H1 (cell line): Measurements from ENCODE around the gene LCN10. TPM values are rescaled to one million over a fixed set of nuclear protein-coding genes. Genes with fewer than 3 reads are reported as not detected.

Source experiments
- CTCF ChIA-PET: fragments of 300-600 bp; sonication (Branson Sonifier 250); formaldehyde crosslinking; loops from one replicate; lab custom pipeline; 2021; ENCODE audit not compliant: partially characterized antibody; lab: Charles Lee
- POLR2A ChIA-PET: fragments of 300-600 bp; sonication (Branson Sonifier 250); formaldehyde crosslinking; loops from one replicate; lab custom pipeline; 2021; ENCODE audit warnings: inconsistent platforms; ENCODE audit not compliant: partially characterized antibody; lab: Charles Lee
- DNase-seq, 2 experiments: peaks; one replicate each; pipeline versions ENCODE4 v3.0.0 to v3.0.0-alpha.2; 2010 to 2022; ENCODE audit warnings: low spot score in 2 of 2, low read depth in 1 of 2, mixed read lengths in 1 of 2
- FAIRE-seq: peaks from 2 replicates; lab custom pipeline; 2011; peaks lifted over from hg19 to GRCh38; lab: Jason Lieb, UNC
- H2AFZ ChIP-seq: 2 replicates; pipeline ENCODE4 v1.8.1; 2012; ENCODE audit warnings: low read length, inconsistent platforms
- H2AK5ac ChIP-seq: 2 replicates; pipeline ENCODE4 v1.6.1; 2013; ENCODE audit warnings: low read depth, low read length
- H2BK120ac ChIP-seq: replicated peaks from 2 replicates; pipeline ENCODE3; 2013; ENCODE audit warnings: low read depth, low read length, inconsistent platforms
- H2BK12ac ChIP-seq: 2 replicates; pipeline ENCODE4 v1.6.1; 2013; ENCODE audit warnings: low read depth, low read length
- H2BK15ac ChIP-seq: 2 replicates; pipeline ENCODE4 v1.6.1; 2013; ENCODE audit warnings: low read length
- H2BK20ac ChIP-seq: 2 replicates; pipeline ENCODE4 v1.6.1; 2013; ENCODE audit warnings: low read length
- H2BK5ac ChIP-seq: 2 replicates; pipeline ENCODE4 v1.6.1; 2013; ENCODE audit warnings: low read depth, low read length
- H3K14ac ChIP-seq: 2 replicates; pipeline ENCODE4 v1.6.1; 2013; ENCODE audit warnings: inconsistent platforms; ENCODE audit not compliant: insufficient read length
- H3K18ac ChIP-seq: 2 replicates; pipeline ENCODE4 v1.6.1; 2013; ENCODE audit warnings: low read length; ENCODE audit errors: extremely low read depth
- H3K23ac ChIP-seq: 2 replicates; pipeline ENCODE4 v1.6.1; 2013; ENCODE audit warnings: inconsistent platforms; ENCODE audit not compliant: insufficient read length
- H3K23me2 ChIP-seq: 2 replicates; pipeline ENCODE4 v1.6.1; 2013; ENCODE audit warnings: low read depth, low read length
- H3K27ac ChIP-seq: 2 replicates; pipeline ENCODE4 v1.6.1; 2011; ENCODE audit warnings: low read depth, low read length, inconsistent platforms
- H3K27me3 ChIP-seq, 4 experiments: replicated peaks in 1 of 4; 1 replicate in 1 of 4; 2 replicates in 3 of 4; pipeline versions ENCODE4 v1.6.1 to v1.8.1; 2011 to 2013; ENCODE audit warnings: low read length in 3 of 4, mild to moderate bottlenecking in 3 of 4, inconsistent platforms in 2 of 4, mixed read lengths in 2 of 4, moderate library complexity in 1 of 4; ENCODE audit not compliant: control insufficient read depth in 3 of 4, insufficient read depth in 3 of 4; ENCODE audit errors: extremely low read depth in 1 of 4
- H3K36me3 ChIP-seq, 4 experiments: 2 replicates each; pipeline versions ENCODE4 v1.6.1 to v1.8.1; 2011 to 2013; ENCODE audit warnings: mild to moderate bottlenecking in 4 of 4, low read length in 3 of 4, moderate library complexity in 2 of 4, control low read depth in 1 of 4, inconsistent platforms in 1 of 4; ENCODE audit not compliant: insufficient read depth in 4 of 4, control insufficient read depth in 2 of 4
- H3K4ac ChIP-seq: replicated peaks from 2 replicates; pipeline ENCODE3; 2013; ENCODE audit warnings: low read length, low read depth, mixed read lengths, inconsistent platforms; ENCODE audit not compliant: insufficient read length
- H3K4me1 ChIP-seq, 4 experiments: replicated peaks in 1 of 4; 1 replicate in 1 of 4; 2 replicates in 3 of 4; pipeline versions ENCODE4 v1.6.1 to v1.8.1; 2011 to 2013; ENCODE audit warnings: low read length in 3 of 4, inconsistent platforms in 2 of 4, mixed read lengths in 1 of 4; ENCODE audit not compliant: insufficient read depth in 4 of 4, control insufficient read depth in 3 of 4
- H3K4me2 ChIP-seq, 2 experiments: 2 replicates each; pipeline versions ENCODE4 v1.6.1 to v1.8.1; 2011 to 2013; ENCODE audit warnings: low read depth in 2 of 2, low read length in 2 of 2, control low read depth in 1 of 2, inconsistent platforms in 1 of 2, mild to moderate bottlenecking in 1 of 2; ENCODE audit not compliant: insufficient read depth in 1 of 2
- H3K4me3 ChIP-seq, 4 experiments: fragments of 200-600, 300-600 bp in 1 of 4; sonication (generic), shearing (Covaris generic), sonication (Bioruptor Twin) in 1 of 4; 2 replicates each; pipeline versions ENCODE4 v1.5.1 to v1.8.1; 2011 to 2016; ENCODE audit warnings: low read length in 4 of 4, low read depth in 3 of 4, control low read depth in 2 of 4, inconsistent platforms in 2 of 4, mild to moderate bottlenecking in 2 of 4, mixed read lengths in 1 of 4, moderate library complexity in 1 of 4; ENCODE audit not compliant: insufficient read depth in 2 of 4; ENCODE audit errors: extremely low read depth in 1 of 4
- H3K56ac ChIP-seq: replicated peaks from 2 replicates; pipeline ENCODE3; 2013; ENCODE audit warnings: low read depth, mild to moderate bottlenecking, mixed read lengths, low read length, inconsistent platforms; ENCODE audit not compliant: insufficient read length
- H3K79me1 ChIP-seq: 2 replicates; pipeline ENCODE4 v1.6.1; 2013; ENCODE audit warnings: low read depth, low read length, control low read depth
- H3K79me2 ChIP-seq, 2 experiments: 2 replicates each; pipeline versions ENCODE4 v1.6.1 to v1.8.1; 2012 to 2013; ENCODE audit warnings: low read length in 2 of 2, mild to moderate bottlenecking in 2 of 2, inconsistent platforms in 1 of 2; ENCODE audit not compliant: insufficient read depth in 2 of 2, control insufficient read depth in 1 of 2
- H3K9ac ChIP-seq, 4 experiments: replicated peaks in 1 of 4; 1 replicate in 1 of 4; 2 replicates in 3 of 4; pipeline versions ENCODE4 v1.6.1 to v1.8.1; 2011 to 2013; ENCODE audit warnings: low read depth in 3 of 4, low read length in 3 of 4, control low read depth in 2 of 4, mild to moderate bottlenecking in 2 of 4, moderate library complexity in 2 of 4, inconsistent platforms in 1 of 4; ENCODE audit errors: extremely low read depth in 1 of 4
- H3K9me3 ChIP-seq, 2 experiments: 2 replicates each; pipeline versions ENCODE4 v1.6.1 to v1.8.1; 2012 to 2013; ENCODE audit warnings: mild to moderate bottlenecking in 2 of 2, moderate library complexity in 2 of 2, control low read depth in 1 of 2, inconsistent platforms in 1 of 2, low read depth in 1 of 2, low read length in 1 of 2, mixed read lengths in 1 of 2; ENCODE audit not compliant: insufficient read depth in 2 of 2
- H4K20me1 ChIP-seq, 2 experiments: replicated peaks in 1 of 2; 2 replicates each; pipeline versions ENCODE3 to v1.8.1; 2011 to 2013; ENCODE audit warnings: inconsistent platforms in 2 of 2, low read length in 2 of 2, mild to moderate bottlenecking in 1 of 2; ENCODE audit not compliant: insufficient read depth in 2 of 2, control insufficient read depth in 1 of 2
- H4K5ac ChIP-seq: 2 replicates; pipeline ENCODE4 v1.6.1; 2013; ENCODE audit warnings: low read length, low read depth, mixed read lengths, inconsistent platforms; ENCODE audit not compliant: insufficient read length
- H4K8ac ChIP-seq: 2 replicates; pipeline ENCODE4 v1.8.0; 2013; ENCODE audit warnings: mild to moderate bottlenecking, moderate library complexity, low read length, inconsistent platforms; ENCODE audit not compliant: insufficient read depth; ENCODE audit errors: extremely low read depth
- H4K91ac ChIP-seq: replicated peaks from 2 replicates; pipeline ENCODE3; 2013; ENCODE audit warnings: low read length, mixed read lengths, inconsistent platforms; ENCODE audit not compliant: insufficient read length
- CBX5 ChIP-seq: fragments of 300-800, 300-1000 bp; sonication (generic); IDR thresholded peaks from 2 replicates; pipeline ENCODE4 v1.7.1; 2016; ENCODE audit warnings: antibody characterized with exemption, low read length, low read depth
- GABPA ChIP-seq: IDR thresholded peaks from 2 replicates; pipeline ENCODE4 v1.6.1; 2011; ENCODE audit warnings: mild to moderate bottlenecking, low read length, moderate library complexity, borderline replicate concordance; ENCODE audit not compliant: insufficient read depth
- KDM1A ChIP-seq: fragments of 200-600, 300-600 bp; sonication (generic); IDR thresholded peaks from 2 replicates; pipeline ENCODE4 v1.7.1; 2016; ENCODE audit warnings: mild to moderate bottlenecking, low read length, borderline replicate concordance
- NANOG ChIP-seq: IDR thresholded peaks from 2 replicates; pipeline ENCODE4 v1.6.1; 2011; ENCODE audit warnings: low read length, low read depth, mild to moderate bottlenecking, inconsistent platforms; ENCODE audit not compliant: insufficient read depth, poor library complexity, severe bottlenecking
- PHF8 ChIP-seq: fragments of 200-600 bp; sonication (generic); conservative IDR thresholded peaks from 2 replicates; pipeline ENCODE4 v1.7.1; 2012; ENCODE audit warnings: low read depth, mild to moderate bottlenecking, inconsistent platforms, low read length, moderate library complexity
- POLR2AphosphoS5 ChIP-seq: IDR thresholded peaks from 2 replicates; pipeline ENCODE4 v1.6.1; 2011; ENCODE audit warnings: low read depth, low read length
- SP2 ChIP-seq: IDR thresholded peaks from 2 replicates; pipeline ENCODE4 v1.6.1; 2012; ENCODE audit warnings: mild to moderate bottlenecking, low read length, inconsistent platforms
- TAF7 ChIP-seq: optimal IDR thresholded peaks from 2 replicates; pipeline ENCODE3; 2011; ENCODE audit warnings: low read depth, mild to moderate bottlenecking, inconsistent platforms, low read length, moderate library complexity, borderline replicate concordance
- WGBS, 2 experiments: shearing (Covaris generic) in 1 of 2; methylation state at CpG; one replicate each; pipeline versions ENCODE4 v1.1.6 to v1.1.7; 2013 to 2015; ENCODE audit warnings: low lambda C conversion rate in 2 of 2, mixed read lengths in 2 of 2, inconsistent platforms in 1 of 2, low coverage in 1 of 2, missing lambda C conversion rate in 1 of 2; ENCODE audit not compliant: insufficient replicate concordance in 2 of 2, insufficient coverage in 1 of 2, insufficient read length in 1 of 2; ENCODE audit errors: extremely low coverage in 1 of 2, missing lambda C conversion rate in 1 of 2; 5-methylcytosine and 5-hydroxymethylcytosine counted together
- polyA plus RNA-seq, 7 experiments: library from polyadenylated mRNA; depleted of rRNA in 3 of 7; stranded (reverse) in 5 of 7; unstranded in 2 of 7; fragments of >200 nt in 5 of 7; fragments of 200-250 nt in 2 of 7; gene quantifications; 1 replicate in 5 of 7; 2 replicates in 1 of 7; 4 replicates in 1 of 7; pipeline versions ENCODE4 v1.2.1 to v1.2.3, GENCODE V29; 2011 to 2013; ENCODE audit warnings: missing spikeins in 2 of 7, mixed read lengths in 2 of 7
- total RNA-seq: library from RNA; stranded (reverse); fragmentation: NEBNext Ultra II Directional; extraction: Animal tissue kit (Norgen Biotek cat#: 25700); gene quantifications from 2 replicates; pipeline ENCODE4 v1.2.1, GENCODE V29; 2021

The LCN10 gene
- total and polyA plus RNA-seq, 2 of the 8 experiments (the other 6 are each of a cell fraction or from before 2014, with no cell fraction given): 2.6 to 2.8 TPM

DNA sequence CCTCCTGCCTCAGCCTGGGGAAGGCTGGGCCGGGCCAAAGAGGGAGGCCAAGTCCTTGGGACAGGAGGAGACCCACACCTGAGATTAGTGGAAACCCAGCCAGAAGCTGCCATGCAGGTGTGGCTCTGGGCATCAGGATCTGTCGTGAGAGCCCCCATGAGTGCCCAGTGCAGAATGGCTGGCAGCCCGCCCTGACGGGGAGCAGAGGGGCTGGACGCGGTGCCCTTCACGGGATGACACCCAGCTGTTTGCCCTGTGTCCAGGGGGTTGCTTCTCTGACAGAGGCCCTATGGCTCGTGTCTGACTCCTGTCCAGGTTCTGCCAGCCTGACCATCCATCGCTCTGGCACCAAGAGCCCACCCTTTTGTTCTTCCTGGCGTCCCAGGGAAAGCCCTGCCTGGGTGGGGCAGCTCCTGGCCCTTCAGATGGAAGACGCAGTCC is 21.8 kb downstream of the LCN10 start:
- no peak for TF ChIP-seq TAF7
- TF ChIP-seq NANOG: no peak
- no peak for TF ChIP-seq CBX5
- no peak for TF ChIP-seq PHF8
- no peak for TF ChIP-seq KDM1A
- TF ChIP-seq POLR2AphosphoS5: 0 out of 2 replicates have a peak, but pooled peaks have one; percentile 11
- 0 out of 2 replicates have a peak, but pooled peaks have one; percentile 5 for TF ChIP-seq GABPA
- no peak for TF ChIP-seq SP2
- Histone ChIP-seq H3K27me3 (no peaks in the 10 kb centered on the region), H3K56ac (no peak overlapping the region), H3K9ac (no peak overlapping the region), H2BK120ac (no peak overlapping the region), H3K4ac (no peak overlapping the region), H3K27ac (no peak overlapping the region), H4K8ac (no peak overlapping the region), H2AK5ac (no peak overlapping the region), H2BK20ac (no peak overlapping the region), H3K79me2 (peaks cover 0 to 6% of the 10 kb centered on the region in 2 experiments; a peak in 2 of 4 replicates), H2BK5ac (0 out of 2 replicates have a peak overlapping the region, but pooled peaks have one; percentile 16), H3K14ac (no peak overlapping the region), H3K4me1 (peaks cover 0 to 13% (median 1%) of the 10 kb centered on the region in 4 experiments; a peak in 4 of 7 replicates), H3K23ac (no peak overlapping the region), H4K5ac (no peak overlapping the region), H3K18ac (no peak overlapping the region), H2BK12ac (no peak overlapping the region), H2BK15ac (no peak overlapping the region), H3K4me3 (no peak overlapping the region), H3K79me1 (peaks cover 6% of the 10 kb centered on the region), H4K20me1 (peaks cover 16 to 39% of the 10 kb centered on the region in 2 experiments), H3K36me3 (peaks cover 13 to 38% (median 27%) of the 10 kb centered on the region in 4 experiments; a peak in 7 of 8 replicates), H4K91ac (no peak overlapping the region), H3K23me2 (no peaks in the 10 kb centered on the region; the same call in 1 of the 2 replicates), H3K4me2 (no peak overlapping the region), H2AFZ (no peak overlapping the region), H3K9me3 (no peaks in the 10 kb centered on the region)
- POLR2A ChIA-PET: interaction anchor here (1.1 to 11.2 kb wide), 5 partner anchors 8 to 31 kb away, joined by 3 to 223 read pairs (median 18); partner anchors contain the start of genes DIPK1B and LCN10
- 90% methylated on average over 11 of the region's 11 CpGs; no CpG with 5 or more reads in 1 of the 2 experiments for WGBS, 2 experiments
- FAIRE-seq: no peak
- no peak for DNase-seq
- CTCF ChIA-PET: interaction anchor here (0.6 to 9.2 kb wide), 8 partner anchors 7 to 371 kb away, joined by 3 to 62 read pairs (median 4); partner anchors contain the start of gene LCN8
